ENCODE measurements around the gene PARP2.

The PARP2 gene

GRCh38 chr14:20343092-20343861 is at the start of gene PARP2:
TSS of gene PARP2 (plus strand) at chr14:20343635. CDS start at chr14:20343642, 7 bp downstream.
- peak; percentile 94 to 97 for DNase-seq

GRCh38 chr14:20294636-20295035 is 48.8 kb upstream of the PARP2 start:
- no peak for DNase-seq

- DNase-seq: no peak
Observed at GRCh38 chr14:20295067-20295466, 48.4 kb upstream of the PARP2 start.

- DNase-seq: no peak
Observed at GRCh38 chr14:20302042-20302755, 41.2 kb upstream of the PARP2 start.

GRCh38 chr14:20305265-20306078 is 38.0 kb upstream of the PARP2 start, which contains the start of gene TTC5:
TSS of gene TTC5 (minus strand) at chr14:20305951. CDS start at chr14:20305937, 14 bp downstream.
- DNase-seq: peak; percentile 86 to 93

GRCh38 chr14:20306079-20306423 is 37.4 kb upstream of the PARP2 start:
- no peak for DNase-seq

GRCh38 chr14:20314026-20314425 is 29.4 kb upstream of the PARP2 start:
- no peak for DNase-seq

- DNase-seq: no peak
Observed at GRCh38 chr14:20317720-20318119, 25.7 kb upstream of the PARP2 start.

GRCh38 chr14:20327005-20327869 is 16.2 kb upstream of the PARP2 start:
- peak; percentile 27 to 80 for DNase-seq

GRCh38 chr14:20328705-20329104 is 14.7 kb upstream of the PARP2 start:
- DNase-seq: no peak

- no peak for DNase-seq
Observed at GRCh38 chr14:20329355-20329754, 14.1 kb upstream of the PARP2 start.

GRCh38 chr14:20331053-20331613 is 12.3 kb upstream of the PARP2 start:
- no peak for DNase-seq

GRCh38 chr14:20332431-20332787 is 11.0 kb upstream of the PARP2 start:
- DNase-seq: no peak

GRCh38 chr14:20332788-20333493 is 10.5 kb upstream of the PARP2 start, which contains the start of gene CCNB1IP1:
TSS of gene CCNB1IP1 (minus strand) at chr14:20333279. CDS start at chr14:20316523, 16,756 bp downstream.
- peak; percentile 57 to 84 for DNase-seq

GRCh38 chr14:20333494-20333841 is 10.0 kb upstream of the PARP2 start:
- DNase-seq: no peak

- no peak for DNase-seq
Observed at GRCh38 chr14:20334017-20334416, 9.4 kb upstream of the PARP2 start.

GRCh38 chr14:20341032-20341431 is 2.4 kb upstream of the PARP2 start:
- peak in 1 of 2 donors; percentile 22 for DNase-seq

GRCh38 chr14:20341646-20342045 is 1.8 kb upstream of the PARP2 start:
- DNase-seq: no peak

GRCh38 chr14:20343862-20344220 is 406 bp downstream of the PARP2 start:
- no peak for DNase-seq

- DNase-seq: no peak
Observed at GRCh38 chr14:20345366-20345765, 1.9 kb downstream of the PARP2 start.

- DNase-seq: no peak
Observed at GRCh38 chr14:20346713-20347112, 3.3 kb downstream of the PARP2 start.

GRCh38 chr14:20347747-20348146 is 4.3 kb downstream of the PARP2 start:
- no peak for DNase-seq
